GM18951 (cell line): ENCODE results near the gene SMIM33.
"Not testable (repeated sequence)": the region's sequence is repeated elsewhere in the genome, so short reads cannot be mapped to it uniquely, and the experiment has no call there.

Experiments used
- POLR2A ChIP-seq: IDR thresholded peaks from 4 replicates; pipeline ENCODE4 v1.6.1; 2011; ENCODE audit warnings: mild to moderate bottlenecking; ENCODE audit not compliant: insufficient read length, insufficient read depth; ENCODE audit errors: extremely low read depth
- in situ Hi-C: fragments of 300-500 bp; cut with MboI; formaldehyde crosslinking; loops from one replicate; pipeline ENCODE4 v1.12.0; 2022; ENCODE audit warnings: low sequenced_read_pairs, mixed read lengths, inconsistent platforms; ENCODE audit not compliant: unreplicated experiment

SMIM33 gene

GRCh38 chr5:139462586-139463276 is 8.1 kb upstream of the SMIM33 start, which contains the start of gene ECSCR:
Gene ECSCR, minus strand, starts transcription at chr5:139462743. Its CDS starts 73 bp downstream, at chr5:139462670.
- in situ Hi-C loops = no loop called here

DNA sequence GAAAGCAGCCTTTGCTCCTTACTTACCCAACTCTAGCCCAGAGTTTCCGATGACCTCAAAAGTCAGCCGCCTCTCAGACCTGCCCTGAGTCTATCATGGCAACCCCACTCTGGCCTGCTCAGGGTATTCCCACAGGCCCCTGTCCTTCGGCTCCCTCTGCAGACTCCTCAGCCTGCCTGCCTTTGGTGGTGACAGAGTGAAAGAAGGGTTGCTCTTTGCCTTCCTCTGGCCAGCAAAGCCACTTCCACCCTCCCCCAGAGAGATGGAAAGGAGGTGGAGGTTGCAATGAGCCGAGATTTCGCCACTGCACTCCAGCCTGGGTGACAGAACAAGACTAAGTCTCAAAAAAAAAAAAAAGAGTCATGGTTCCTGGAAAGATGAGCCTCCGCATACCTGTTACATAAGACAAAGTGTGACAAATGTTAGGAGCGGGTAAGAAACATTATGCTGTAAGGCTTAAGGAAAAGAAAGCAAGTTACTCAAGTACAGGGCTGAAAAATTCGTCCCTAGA is 2.3 kb upstream of the SMIM33 start:
- in situ Hi-C loops = no loop called here
- TF ChIP-seq POLR2A = no peak

More at GRCh38 chr5:139462586-139463276, 8.1 kb upstream of the SMIM33 start, which contains the start of gene ECSCR:
- no peak for TF ChIP-seq POLR2A

DNA sequence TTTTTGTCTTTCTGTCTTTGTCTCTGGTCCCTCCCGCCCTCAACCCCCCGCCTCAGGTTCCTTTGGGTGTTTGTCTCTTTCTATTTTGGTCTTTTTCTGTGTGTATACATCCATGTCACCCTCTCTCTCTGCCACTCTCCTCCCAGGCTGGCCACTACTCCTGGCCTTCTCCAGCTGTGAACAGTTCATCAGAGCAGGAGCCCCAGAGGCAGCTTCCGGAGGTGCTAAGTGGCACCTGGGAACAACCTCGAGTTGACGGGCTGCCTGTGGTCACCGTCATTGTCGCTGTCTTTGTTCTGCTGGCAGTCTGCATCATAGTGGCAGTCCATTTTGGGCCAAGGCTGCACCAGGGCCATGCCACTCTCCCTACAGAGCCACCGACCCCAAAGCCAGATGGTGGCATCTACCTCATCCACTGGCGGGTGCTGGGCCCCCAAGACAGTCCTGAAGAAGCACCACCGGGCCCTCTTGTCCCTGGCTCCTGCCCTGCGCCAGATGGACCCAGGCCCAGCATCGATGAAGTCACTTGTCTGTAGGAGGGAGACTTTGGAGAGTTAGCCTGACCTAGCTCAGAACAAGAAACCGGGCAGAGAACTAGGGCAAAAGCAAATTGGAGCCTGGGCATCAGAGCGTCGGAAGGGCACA is 1.7 kb downstream of the SMIM33 start:
- no peak for TF ChIP-seq POLR2A
- in situ Hi-C loops = no loop called here

GRCh38 chr5:139473105-139473504 is 2.3 kb downstream of the SMIM33 start:
- no peak for TF ChIP-seq POLR2A
- in situ Hi-C loops = no loop called here

GRCh38 chr5:139473565-139473964 is 2.8 kb downstream of the SMIM33 start:
- TF ChIP-seq POLR2A = no peak
- in situ Hi-C loops = no loop called here

DNA sequence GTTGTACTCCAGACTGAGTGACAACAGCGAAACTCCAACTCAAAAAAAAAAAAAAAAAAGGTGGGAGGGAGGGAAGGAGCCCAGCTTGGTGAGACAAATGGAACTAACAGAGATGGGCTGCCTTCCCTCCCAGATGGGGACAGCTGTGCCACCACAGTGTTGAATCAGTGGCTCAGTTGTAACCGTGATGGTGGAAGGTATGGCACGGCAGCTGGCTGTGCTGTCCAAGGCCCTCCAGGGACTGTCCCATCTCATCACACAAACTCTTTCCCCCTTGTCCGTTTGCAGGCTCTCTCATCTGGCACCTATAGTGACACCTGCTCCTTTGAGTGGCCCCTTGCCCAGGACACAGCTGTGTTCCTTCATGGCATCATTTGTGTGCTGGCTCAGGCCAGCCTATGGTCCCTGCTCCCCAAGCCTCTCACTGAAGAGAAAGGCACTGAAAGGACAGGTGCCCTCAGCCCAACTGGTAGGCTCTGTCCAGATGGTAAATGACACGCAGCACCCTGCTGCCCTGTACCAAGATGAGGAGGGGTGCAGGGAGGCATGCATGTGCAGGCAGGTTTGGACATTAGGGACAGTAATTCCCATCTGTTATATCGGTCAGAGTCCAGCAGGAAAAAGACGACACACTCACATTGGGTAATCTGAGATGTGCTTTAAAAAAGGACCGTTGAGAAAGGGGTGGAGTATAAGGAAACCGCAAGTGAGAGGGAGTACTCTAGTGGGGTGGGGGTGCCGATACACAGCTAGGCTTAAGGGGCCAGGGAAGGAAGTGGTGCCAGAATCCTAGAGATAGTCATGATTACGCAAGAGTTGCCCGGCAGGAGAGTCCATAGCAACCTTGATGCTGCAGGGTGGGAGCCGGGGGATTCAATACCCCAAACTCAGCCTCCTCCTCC is 4.3 kb downstream of the SMIM33 start:
- no peak for TF ChIP-seq POLR2A
- in situ Hi-C loops = no loop called here

GRCh38 chr5:139475865-139476617 is 5.2 kb downstream of the SMIM33 start:
- in situ Hi-C loops = no loop called here
- no peak for TF ChIP-seq POLR2A

GRCh38 chr5:139478657-139479423 is 8.0 kb downstream of the SMIM33 start:
- in situ Hi-C loops = not testable (repeated sequence)

DNA sequence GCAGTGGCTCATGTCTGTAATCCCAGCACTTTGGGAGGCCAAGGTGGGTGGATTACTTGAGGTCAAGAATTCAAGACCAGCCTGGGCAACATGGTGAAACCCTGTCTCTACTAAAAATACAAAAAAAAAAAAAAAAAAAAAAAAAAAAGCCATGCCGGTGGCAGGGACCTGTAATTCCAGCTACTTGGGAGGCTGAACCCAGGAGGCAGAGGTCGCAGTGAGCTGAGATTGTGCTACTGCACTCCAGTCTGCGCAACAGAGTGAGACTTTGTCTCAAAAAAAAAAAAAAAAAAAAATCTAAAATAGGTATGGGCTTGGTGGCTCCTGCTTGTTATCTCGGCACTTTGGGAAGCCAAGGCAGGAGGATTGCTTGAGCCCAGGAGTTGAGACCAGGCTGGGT is 8.9 kb downstream of the SMIM33 start:
- in situ Hi-C loops = not testable (repeated sequence)

- in situ Hi-C loops = no loop called here
- no peak for TF ChIP-seq POLR2A
Measured at GRCh38 chr5:139481122-139481533, 10.3 kb downstream of the SMIM33 start.

- in situ Hi-C loops = no loop called here
Measured at GRCh38 chr5:139481580-139482049, 10.8 kb downstream of the SMIM33 start.

More at GRCh38 chr5:139481580-139482049, 10.8 kb downstream of the SMIM33 start:
- no peak for TF ChIP-seq POLR2A
